ENCODE results near the gene PTCRA. TPM values are rescaled to one million over a fixed set of nuclear protein-coding genes. Genes with fewer than 3 reads are reported as not detected.

Gene PTCRA
- total RNA-seq, 1 donor from 2014 or later = not detected

GRCh38 chr6:42933205-42933604 is 17.4 kb downstream of the PTCRA start:
- Histone ChIP-seq H3K9ac (no peak overlapping the region), H3K9me3 (ENCODE audit: low read depth) (no peaks in the 10 kb centered on the region), H3K27ac (no peak overlapping the region), H3K4me2 (no peak overlapping the region), H3K36me3 (no peaks in the 10 kb centered on the region), H3F3A (ENCODE audit: low read depth) (peaks cover 33% of the 10 kb centered on the region), H3K27me3 (no peaks in the 10 kb centered on the region), H3K79me2 (ENCODE audit: low read depth) (peaks cover 62% of the 10 kb centered on the region), H3K4me1 (peaks cover 3% of the 10 kb centered on the region), H2AFZ (replicated peaks) (no peak overlapping the region), H3K4me3 (no peak overlapping the region), H4K20me1 (ENCODE audit: low read depth) (peaks cover 24% of the 10 kb centered on the region)
- TF ChIP-seq EZH2 (IDR thresholded peaks at IDR 0.05) (no peak), EZH2phosphoT487 (IDR thresholded peaks at IDR 0.05) (no peak)
- TF ChIP-seq, protein P1, sequence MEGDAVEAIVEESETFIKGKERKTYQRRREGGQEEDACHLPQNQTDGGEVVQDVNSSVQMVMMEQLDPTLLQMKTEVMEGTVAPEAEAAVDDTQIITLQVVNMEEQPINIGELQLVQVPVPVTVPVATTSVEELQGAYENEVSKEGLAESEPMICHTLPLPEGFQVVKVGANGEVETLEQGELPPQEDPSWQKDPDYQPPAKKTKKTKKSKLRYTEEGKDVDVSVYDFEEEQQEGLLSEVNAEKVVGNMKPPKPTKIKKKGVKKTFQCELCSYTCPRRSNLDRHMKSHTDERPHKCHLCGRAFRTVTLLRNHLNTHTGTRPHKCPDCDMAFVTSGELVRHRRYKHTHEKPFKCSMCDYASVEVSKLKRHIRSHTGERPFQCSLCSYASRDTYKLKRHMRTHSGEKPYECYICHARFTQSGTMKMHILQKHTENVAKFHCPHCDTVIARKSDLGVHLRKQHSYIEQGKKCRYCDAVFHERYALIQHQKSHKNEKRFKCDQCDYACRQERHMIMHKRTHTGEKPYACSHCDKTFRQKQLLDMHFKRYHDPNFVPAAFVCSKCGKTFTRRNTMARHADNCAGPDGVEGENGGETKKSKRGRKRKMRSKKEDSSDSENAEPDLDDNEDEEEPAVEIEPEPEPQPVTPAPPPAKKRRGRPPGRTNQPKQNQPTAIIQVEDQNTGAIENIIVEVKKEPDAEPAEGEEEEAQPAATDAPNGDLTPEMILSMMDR (IDR thresholded peaks at IDR 0.05) = no peak
- no peak overlapping the region for H3K27ac Mint-ChIP-seq
- DNase-seq (ENCODE audit: low spot score) = no peak
- H3K4me3 Mint-ChIP-seq = no peak overlapping the region
- H3K4me1 Mint-ChIP-seq = peaks cover 26% of the 10 kb centered on the region
- no peaks in the 10 kb centered on the region for H3K9me3 Mint-ChIP-seq
- H3K36me3 Mint-ChIP-seq = peaks cover 17% of the 10 kb centered on the region
- H3K27me3 Mint-ChIP-seq (ENCODE audit: insufficient read depth, low read depth) = peaks cover 6% of the 10 kb centered on the region

DNA sequence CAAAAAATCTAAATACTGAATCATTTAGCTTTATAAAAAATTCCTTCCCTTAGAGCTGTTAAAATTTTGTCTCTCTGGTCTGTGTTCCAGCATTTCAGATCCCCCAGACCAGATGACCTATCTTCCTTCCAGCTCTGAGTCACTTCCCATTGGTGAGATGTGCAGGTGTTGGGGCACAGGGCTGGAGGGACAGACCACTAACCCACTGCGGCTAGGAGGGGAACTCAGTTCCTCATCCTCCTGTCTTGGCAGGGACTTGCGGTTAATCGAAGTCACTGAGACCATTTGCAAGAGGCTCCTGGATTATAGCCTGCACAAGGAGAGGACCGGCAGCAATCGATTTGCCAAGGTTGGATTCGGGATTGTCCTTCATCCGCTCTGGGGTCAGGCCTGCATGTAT is 19.5 kb downstream of the PTCRA start:
- Histone ChIP-seq H3K4me1 (no peaks in the 10 kb centered on the region), H3F3A (ENCODE audit: low read depth) (peaks cover 12% of the 10 kb centered on the region), H3K36me3 (no peaks in the 10 kb centered on the region), H3K27ac (no peak overlapping the region), H3K79me2 (ENCODE audit: low read depth) (peaks cover 57% of the 10 kb centered on the region), H3K9me3 (ENCODE audit: low read depth) (no peaks in the 10 kb centered on the region), H3K4me2 (no peak overlapping the region), H3K4me3 (no peak overlapping the region), H2AFZ (replicated peaks) (no peak overlapping the region), H3K27me3 (no peaks in the 10 kb centered on the region), H4K20me1 (ENCODE audit: low read depth) (peaks cover 24% of the 10 kb centered on the region), H3K9ac (no peak overlapping the region)
- Mint-ChIP-seq H3K9me3 (no peaks in the 10 kb centered on the region), H3K4me3 (no peak overlapping the region), H3K36me3 (peaks cover 17% of the 10 kb centered on the region), H3K4me1 (peaks cover 14% of the 10 kb centered on the region), H3K27ac (no peak overlapping the region), H3K27me3 (ENCODE audit: insufficient read depth, low read depth) (peaks cover 7% of the 10 kb centered on the region)
- TF ChIP-seq, protein P1 (IDR thresholded peaks at IDR 0.05) = no peak
- TF ChIP-seq EZH2phosphoT487 (IDR thresholded peaks at IDR 0.05) = no peak
- no peak for DNase-seq (ENCODE audit: low spot score)

GRCh38 chr6:42936398-42936797 is 20.5 kb downstream of the PTCRA start:
- H3K27ac Mint-ChIP-seq = no peak overlapping the region
- no peak for DNase-seq (ENCODE audit: low spot score)
- Histone ChIP-seq H2AFZ (replicated peaks) (no peak overlapping the region), H3K4me2 (no peak overlapping the region), H3K4me3 (no peak overlapping the region), H3F3A (ENCODE audit: low read depth) (peaks cover 1% of the 10 kb centered on the region), H3K79me2 (ENCODE audit: low read depth) (peaks cover 47% of the 10 kb centered on the region), H3K36me3 (no peaks in the 10 kb centered on the region), H4K20me1 (ENCODE audit: low read depth) (peaks cover 24% of the 10 kb centered on the region), H3K9me3 (ENCODE audit: low read depth) (no peaks in the 10 kb centered on the region), H3K4me1 (no peaks in the 10 kb centered on the region), H3K27me3 (no peaks in the 10 kb centered on the region), H3K27ac (no peak overlapping the region), H3K9ac (no peak overlapping the region)
- H3K4me1 Mint-ChIP-seq = peaks cover 7% of the 10 kb centered on the region
- no peak overlapping the region for H3K4me3 Mint-ChIP-seq
- no peaks in the 10 kb centered on the region for H3K9me3 Mint-ChIP-seq
- H3K36me3 Mint-ChIP-seq = peaks cover 20% of the 10 kb centered on the region
- peaks cover 7% of the 10 kb centered on the region for H3K27me3 Mint-ChIP-seq (ENCODE audit: insufficient read depth, low read depth)
- TF ChIP-seq EZH2phosphoT487 (IDR thresholded peaks at IDR 0.05) (no peak), EZH2 (IDR thresholded peaks at IDR 0.05) (no peak)

GRCh38 chr6:42937548-42938427 is 21.9 kb downstream of the PTCRA start:
- H3K4me1 ChIP-seq = no peaks in the 10 kb centered on the region
- peaks cover 19% of the 10 kb centered on the region for H3K36me3 Mint-ChIP-seq
- no peaks in the 10 kb centered on the region for H3K4me1 Mint-ChIP-seq
- peaks cover 7% of the 10 kb centered on the region for H3K27me3 Mint-ChIP-seq (ENCODE audit: insufficient read depth, low read depth)
- no peak overlapping the region for H3K4me3 Mint-ChIP-seq
- H3K9ac ChIP-seq = no peak overlapping the region
- no peak overlapping the region for H3K4me2 ChIP-seq
- H3K27me3 ChIP-seq = no peaks in the 10 kb centered on the region
- H3F3A ChIP-seq (ENCODE audit: low read depth) = no peaks in the 10 kb centered on the region
- H3K79me2 ChIP-seq (ENCODE audit: low read depth) = peaks cover 33% of the 10 kb centered on the region
- no peaks in the 10 kb centered on the region for H3K36me3 ChIP-seq
- H2AFZ ChIP-seq (replicated peaks) = no peak overlapping the region
- H3K9me3 ChIP-seq (ENCODE audit: low read depth) = no peaks in the 10 kb centered on the region
- no peak overlapping the region for H3K4me3 ChIP-seq
- no peaks in the 10 kb centered on the region for H3K9me3 Mint-ChIP-seq
- H3K27ac ChIP-seq = no peak overlapping the region
- TF ChIP-seq, protein P1 (IDR thresholded peaks at IDR 0.05) = no peak
- TF ChIP-seq EZH2 (IDR thresholded peaks at IDR 0.05) = no peak
- no peak for TF ChIP-seq EZH2phosphoT487 (IDR thresholded peaks at IDR 0.05)
- no peak overlapping the region for H3K27ac Mint-ChIP-seq
- no peak for DNase-seq (ENCODE audit: low spot score)
- H4K20me1 ChIP-seq (ENCODE audit: low read depth) = peaks cover 13% of the 10 kb centered on the region
